ENCODE measurements around the gene MAP3K7. TPM values are rescaled to one million over a fixed set of nuclear protein-coding genes. Genes with fewer than 3 reads are reported as not detected.

The MAP3K7 gene
- total and polyA plus RNA-seq, 2 of the 4 experiments (the other 2 are of a cell fraction), result 26.5 to 29.9 TPM

DNA sequence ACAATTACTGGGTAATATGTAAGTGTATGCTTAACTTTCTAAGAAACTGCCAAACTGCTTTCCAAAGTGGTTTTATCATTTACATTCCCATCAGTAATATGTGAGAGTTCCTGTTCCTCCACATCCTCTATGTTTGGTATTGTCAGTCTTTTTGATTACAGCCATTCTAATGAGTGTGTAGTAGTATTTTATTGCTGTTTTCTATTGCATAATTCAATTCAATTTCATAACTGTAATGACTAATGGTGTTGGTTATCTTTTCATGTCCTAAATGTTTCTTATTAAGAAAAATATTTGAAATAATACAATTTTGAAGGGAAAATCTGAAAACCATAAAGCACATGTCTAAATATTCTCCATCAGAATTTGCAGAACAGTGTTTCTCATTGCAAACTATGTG lies 119.3 kb downstream of the MAP3K7 start:
- Histone ChIP-seq H2BK15ac (ENCODE audit: low read depth, low read length) (no peak overlapping the region), H3K4me2 (ENCODE audit: low read depth, low read length) (no peak overlapping the region), H3K9me1 (ENCODE audit: insufficient read depth, low read length) (no peaks in the 10 kb centered on the region), H3K27me3 (ENCODE audit: control insufficient read depth, insufficient read depth, low read length) (peaks cover 11% of the 10 kb centered on the region), H2BK120ac (ENCODE audit: low read depth, low read length) (no peak overlapping the region), H4K5ac (ENCODE audit: low read depth, low read length) (no peak overlapping the region), H4K20me1 (ENCODE audit: insufficient read depth, low read length) (no peaks in the 10 kb centered on the region), H3K9ac (ENCODE audit: low read depth, low read length) (no peak overlapping the region), H3K27ac (ENCODE audit: insufficient read depth, low read length) (no peak overlapping the region), H2BK20ac (ENCODE audit: low read depth, low read length) (no peak overlapping the region), H3K79me1 (ENCODE audit: low read depth in 1 of 2, low read length in 2 of 2) (no peaks in the 10 kb centered on the region), H2AK9ac (replicated peaks; ENCODE audit: low read depth, low read length, poor library complexity) (no peak overlapping the region), H3K36me3 (ENCODE audit: control insufficient read depth, insufficient read depth, low read length) (no peaks in the 10 kb centered on the region), H3K4ac (ENCODE audit: low read depth, low read length) (no peak overlapping the region), H3K9me3 (ENCODE audit: control insufficient read depth, insufficient read depth, low read length) (no peaks in the 10 kb centered on the region), H3K18ac (ENCODE audit: low read depth, low read length) (no peak overlapping the region), H3K56ac (ENCODE audit: extremely low read depth, insufficient read depth, low read length) (no peak overlapping the region), H3K14ac (replicated peaks; ENCODE audit: low read depth, low read length) (no peak overlapping the region), H2AK5ac (ENCODE audit: low read depth, low read length) (no peak overlapping the region), H3K4me3 (ENCODE audit: insufficient read depth, low read depth, low read length) (no peak overlapping the region), H2BK5ac (ENCODE audit: low read depth, low read length, poor library complexity, severe bottlenecking) (no peak overlapping the region), H3K4me1 (ENCODE audit: control insufficient read depth, insufficient read depth, low read length) (no peaks in the 10 kb centered on the region), H3K23ac (ENCODE audit: low read depth, low read length) (no peak overlapping the region), H4K91ac (ENCODE audit: insufficient read depth, low read depth, low read length) (no peak overlapping the region), H4K8ac (ENCODE audit: low read depth in 2 of 2, low read length in 2 of 2) (no peak overlapping the region), H2AFZ (replicated peaks; ENCODE audit: low read length, poor library complexity) (no peak overlapping the region)
- BruUV-seq (replicated peaks), result no TSS peak
- dilution Hi-C loops (cut with HindIII; ENCODE audit: low sequenced_read_pairs, unreplicated experiment) (no loop called here), in situ Hi-C loops (cut with MboI; ENCODE audit: low sequenced_read_pairs) (no loop called here), intact Hi-C loops (cut with micrococcal nuclease) (no loop called here)
- ChIA-PET CTCF (no interaction called here), POLR2A (ENCODE audit: unreplicated experiment) (no interaction called here)
- ATAC-seq (ENCODE audit: low read depth) (no peak), DNase-seq (no peak)
- TF ChIP-seq NFE2L2 (IDR thresholded peaks at IDR 0.05; ENCODE audit: low read depth, low read length) (no peak), MXI1 (IDR thresholded peaks at IDR 0.05; ENCODE audit: borderline replicate concordance, low read depth, low read length) (no peak), RAD21 (IDR thresholded peaks at IDR 0.05; ENCODE audit: low read length) (no peak), USF2 (IDR thresholded peaks at IDR 0.05; ENCODE audit: low read depth, low read length) (no peak)
